Esophagus muscularis mucosa (tissue), 4 donors: ENCODE results near the gene MTMR8. TPM values are rescaled to one million over a fixed set of nuclear protein-coding genes. Genes with fewer than 3 reads are reported as not detected.
"Not testable (repeated sequence)": the region's sequence is repeated elsewhere in the genome, so short reads cannot be mapped to it uniquely, and the experiment has no call there.

Experiments
- DNase-seq: peaks from one replicate; pipeline ENCODE4 v3.0.0-alpha.2; 2017; ENCODE audit errors: extremely low spot score
- H3K27ac ChIP-seq, 4 donors: fragments of 200-600 bp; sonication (generic); replicated peaks in 1 of 4; 1 replicate in 3 of 4; 2 replicates in 1 of 4; pipeline ENCODE4 v1.5.1; 2016 to 2019; ENCODE audit warnings: mild to moderate bottlenecking in 1 of 4
- H3K27me3 ChIP-seq, 4 donors: fragments of 200-600 bp; sonication (generic); one replicate each; pipeline versions ENCODE4 v1.5.1 to v1.6.0; 2016 to 2019
- H3K36me3 ChIP-seq, 4 donors: fragments of 200-600 bp; sonication (generic); one replicate each; pipeline ENCODE4 v1.5.1; 2016 to 2019
- H3K4me1 ChIP-seq, 4 donors: fragments of 200-600 bp; sonication (generic); one replicate each; pipeline ENCODE4 v1.5.1; 2016 to 2019
- H3K4me3 ChIP-seq, 4 donors: fragments of 200-600 bp; sonication (generic); 1 replicate in 2 of 4; 2 replicates in 2 of 4; pipeline ENCODE4 v1.5.1; 2016 to 2019; ENCODE audit warnings: mild to moderate bottlenecking in 4 of 4, moderate library complexity in 1 of 4
- H3K9me3 ChIP-seq, 4 donors: fragments of 200-600 bp; sonication (generic); 1 replicate in 3 of 4; 2 replicates in 1 of 4; pipeline ENCODE4 v1.5.1; 2016 to 2019
- EP300 ChIP-seq: sonication (generic); formaldehyde crosslinking; IDR thresholded peaks from one replicate; pipeline ENCODE4 v1.6.1; 2017; ENCODE audit warnings: antibody characterized with exemption
- POLR2A ChIP-seq: fragments of 450-650 bp; IDR thresholded peaks from one replicate; pipeline ENCODE4 v1.6.1; 2017; ENCODE audit warnings: antibody characterized with exemption, moderate library complexity, mild to moderate bottlenecking, low read depth
- POLR2AphosphoS5 ChIP-seq, 2 donors: sonication (generic); formaldehyde crosslinking; IDR thresholded peaks; one replicate each; pipeline ENCODE4 v1.6.1; 2017; ENCODE audit warnings: antibody characterized with exemption in 2 of 2
- WGBS: methylation state at CpG from one replicate; pipeline ENCODE4 v1.1.5; 2018; 5-methylcytosine and 5-hydroxymethylcytosine counted together
- intact Hi-C: fragments of 100-400 bp; cut with DNase I; formaldehyde crosslinking; loops from one replicate; pipeline ENCODE4 v1.15.1; 2023
- total RNA-seq, 4 donors: library from RNA; depleted of rRNA; stranded (reverse); fragments of >200 nt; gene quantifications; one replicate each; pipeline versions ENCODE4 v1.1.0 to v1.2.1, GENCODE V29; 2016
- TF ChIP-seq, protein P1 (sequence below), 3 experiments: fragments of 200-600 bp in 2 of 3; fragments of 450-650 bp in 1 of 3; sonication (generic) in 2 of 3; IDR thresholded peaks; one replicate each; pipeline ENCODE4 v1.5.1; 2017 to 2019; ENCODE audit warnings: antibody characterized with exemption in 3 of 3, mild to moderate bottlenecking in 2 of 3, moderate library complexity in 1 of 3

Gene MTMR8
- total RNA-seq, 4 donors from 2014 or later = 1.2 to 2.9 (median 2.2) TPM

GRCh38 chrX:64427787-64428186 lies 32.5 kb upstream of the MTMR8 start:
- no peak for DNase-seq
- H3K4me1 ChIP-seq = no peaks in the 10 kb centered on the region
- TF ChIP-seq EP300 (no peak), POLR2A (no peak), POLR2AphosphoS5 (IDR thresholded peaks at IDR 0.05) (no peak)
- TF ChIP-seq, protein P1, sequence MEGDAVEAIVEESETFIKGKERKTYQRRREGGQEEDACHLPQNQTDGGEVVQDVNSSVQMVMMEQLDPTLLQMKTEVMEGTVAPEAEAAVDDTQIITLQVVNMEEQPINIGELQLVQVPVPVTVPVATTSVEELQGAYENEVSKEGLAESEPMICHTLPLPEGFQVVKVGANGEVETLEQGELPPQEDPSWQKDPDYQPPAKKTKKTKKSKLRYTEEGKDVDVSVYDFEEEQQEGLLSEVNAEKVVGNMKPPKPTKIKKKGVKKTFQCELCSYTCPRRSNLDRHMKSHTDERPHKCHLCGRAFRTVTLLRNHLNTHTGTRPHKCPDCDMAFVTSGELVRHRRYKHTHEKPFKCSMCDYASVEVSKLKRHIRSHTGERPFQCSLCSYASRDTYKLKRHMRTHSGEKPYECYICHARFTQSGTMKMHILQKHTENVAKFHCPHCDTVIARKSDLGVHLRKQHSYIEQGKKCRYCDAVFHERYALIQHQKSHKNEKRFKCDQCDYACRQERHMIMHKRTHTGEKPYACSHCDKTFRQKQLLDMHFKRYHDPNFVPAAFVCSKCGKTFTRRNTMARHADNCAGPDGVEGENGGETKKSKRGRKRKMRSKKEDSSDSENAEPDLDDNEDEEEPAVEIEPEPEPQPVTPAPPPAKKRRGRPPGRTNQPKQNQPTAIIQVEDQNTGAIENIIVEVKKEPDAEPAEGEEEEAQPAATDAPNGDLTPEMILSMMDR (IDR thresholded peaks at IDR 0.05) = no peak
- H3K36me3 ChIP-seq = no peaks in the 10 kb centered on the region
- no peak overlapping the region for H3K27ac ChIP-seq
- intact Hi-C loops = no loop called here
- 44% methylated on average over 2 of the region's 2 CpGs for WGBS
- no peaks in the 10 kb centered on the region for H3K27me3 ChIP-seq
- H3K4me3 ChIP-seq = no peak overlapping the region
- H3K9me3 ChIP-seq = no peaks in the 10 kb centered on the region

DNA sequence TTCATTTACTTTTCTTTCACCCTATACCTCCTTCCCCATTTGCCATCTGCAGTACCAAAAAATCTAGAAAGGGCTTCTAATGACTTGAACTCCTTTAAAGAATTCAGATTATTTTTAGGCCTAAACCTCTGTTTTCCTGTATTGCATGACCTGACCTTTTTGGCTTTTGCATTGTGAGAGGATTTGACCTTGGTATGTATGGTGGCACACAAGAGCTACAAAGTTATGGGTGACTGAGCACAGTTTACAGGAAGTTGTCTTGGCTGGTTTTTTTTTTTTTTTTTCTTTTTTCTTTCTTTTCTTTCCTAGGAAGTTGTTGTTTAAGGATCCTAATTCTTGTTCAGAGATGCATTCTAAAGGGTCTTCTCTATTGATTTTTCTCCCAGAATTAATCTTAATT lies 32.0 kb upstream of the MTMR8 start:
- no peak for DNase-seq

GRCh38 chrX:64409730-64410129 lies 14.5 kb upstream of the MTMR8 start:
- H3K4me3 ChIP-seq, H3K9me3 ChIP-seq, DNase-seq, H3K4me1 ChIP-seq, H3K27me3 ChIP-seq, H3K27ac ChIP-seq, H3K36me3 ChIP-seq, intact Hi-C loops: not testable (repeated sequence)
- 88% methylated on average over 4 of the region's 4 CpGs for WGBS

More for the DNA sequence above, 32.0 kb upstream of the MTMR8 start:
- intact Hi-C loops = no loop called here
- TF ChIP-seq POLR2A = no peak
- TF ChIP-seq EP300 = no peak
- TF ChIP-seq, protein P1 (IDR thresholded peaks at IDR 0.05) = no peak
- TF ChIP-seq POLR2AphosphoS5 (IDR thresholded peaks at IDR 0.05) = no peak
- Histone ChIP-seq H3K27ac (no peak overlapping the region), H3K36me3 (no peaks in the 10 kb centered on the region), H3K27me3 (no peaks in the 10 kb centered on the region), H3K9me3 (no peaks in the 10 kb centered on the region), H3K4me1 (no peaks in the 10 kb centered on the region), H3K4me3 (no peak overlapping the region)

DNA sequence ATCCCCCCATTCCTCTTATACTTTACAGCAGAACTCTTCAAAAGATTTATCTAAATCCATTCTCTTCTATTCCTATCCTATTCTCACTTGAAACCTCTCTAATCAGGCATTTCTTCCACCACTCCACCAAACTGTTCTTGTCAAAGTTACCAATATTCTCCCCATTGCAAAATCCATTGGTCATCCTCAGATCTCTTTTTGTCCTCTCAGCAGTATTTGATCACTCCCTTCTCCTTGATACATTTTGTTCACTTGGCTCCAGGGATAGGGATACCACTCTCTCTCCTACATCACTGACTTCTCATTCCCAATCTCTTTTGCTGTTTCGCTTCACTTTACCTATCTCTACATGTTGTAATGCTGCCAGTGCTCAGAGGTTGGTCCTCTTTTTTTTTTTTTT lies 2.8 kb upstream of the MTMR8 start:
- DNase-seq = no peak
- H3K27me3 ChIP-seq = no peaks in the 10 kb centered on the region
- H3K9me3 ChIP-seq = no peaks in the 10 kb centered on the region
- no peaks in the 10 kb centered on the region for H3K36me3 ChIP-seq
- intact Hi-C loops = loop anchor here (5.0 kb wide), 1 partner anchor 191 kb away; the partner anchor contains the start of gene AMER1
- no peak overlapping the region for H3K27ac ChIP-seq
- H3K4me1 ChIP-seq = peaks cover 0 to 9% (median 6%) of the 10 kb centered on the region in 4 donors
- TF ChIP-seq POLR2A (no peak), EP300 (no peak), POLR2AphosphoS5 (IDR thresholded peaks at IDR 0.05) (no peak)
- TF ChIP-seq, protein P1 (IDR thresholded peaks at IDR 0.05) = no peak
- no peak overlapping the region for H3K4me3 ChIP-seq
- 75% methylated on average over 1 of the region's 1 CpG for WGBS

GRCh38 chrX:64395568-64395929 lies 297 bp upstream of the MTMR8 start:
- no peaks in the 10 kb centered on the region for H3K36me3 ChIP-seq
- 19% methylated on average over 4 of the region's 4 CpGs for WGBS
- TF ChIP-seq, protein P1 (IDR thresholded peaks at IDR 0.05) = no peak
- TF ChIP-seq POLR2AphosphoS5 (IDR thresholded peaks at IDR 0.05) = no peak
- no peak for TF ChIP-seq EP300
- no peak for TF ChIP-seq POLR2A
- intact Hi-C loops = loop anchor here (5.0 kb wide), 1 partner anchor 188 kb away; the partner anchor contains the start of gene AMER1
- peak overlapping the region in 2 of 4 donors; percentile 48 to 67 for H3K27ac ChIP-seq
- no peaks in the 10 kb centered on the region for H3K27me3 ChIP-seq
- H3K4me3 ChIP-seq = peak overlapping the region; percentile 66 to 78 (median 68)
- H3K9me3 ChIP-seq = no peaks in the 10 kb centered on the region
- peaks cover 0 to 9% (median 6%) of the 10 kb centered on the region in 4 donors for H3K4me1 ChIP-seq
- no peak for DNase-seq
